ENCODE results near the gene VOPP1.

The VOPP1 gene

DNA sequence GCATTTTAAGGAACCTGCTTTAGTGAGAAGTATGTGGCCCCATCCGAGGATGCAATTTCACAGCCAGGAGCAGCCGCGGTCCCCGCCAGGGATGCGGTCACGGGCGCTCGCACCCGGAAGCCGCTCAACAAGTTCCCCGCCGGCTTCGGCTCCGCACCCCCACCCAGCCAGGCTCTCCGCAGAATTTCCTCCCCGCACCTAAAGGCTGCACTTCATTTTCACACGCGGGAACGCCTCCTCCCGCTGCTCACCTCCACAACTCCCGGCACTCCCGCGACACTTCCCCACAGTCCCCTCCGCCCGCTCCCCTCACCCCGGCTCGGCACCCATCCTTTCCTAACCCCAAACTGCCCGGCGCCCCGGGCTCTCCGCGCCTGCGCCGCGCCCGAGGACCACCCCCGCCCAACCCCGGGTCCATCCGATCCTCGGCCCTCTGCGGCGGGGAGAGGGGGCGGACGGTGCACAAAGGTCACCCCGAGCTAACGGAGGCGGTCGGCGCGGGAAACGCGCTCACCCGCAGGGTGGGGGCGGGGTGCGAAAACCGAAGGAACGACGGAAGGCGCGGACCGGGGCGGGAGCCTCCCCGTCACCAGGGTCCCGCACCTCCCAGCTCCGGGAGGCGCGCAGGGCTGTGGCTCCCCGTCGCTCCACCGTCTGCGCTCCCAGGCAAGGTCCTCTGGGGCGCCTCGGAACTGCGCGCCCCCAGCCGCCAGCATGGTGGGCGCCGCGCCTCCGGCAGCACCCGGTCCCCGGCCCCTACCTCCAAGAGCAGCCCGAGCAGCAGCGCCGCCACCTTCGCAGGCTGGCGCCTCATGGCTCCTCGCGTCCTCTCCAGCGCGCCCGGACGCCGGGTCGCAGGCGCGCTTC is 558 bp downstream of the VOPP1 start:
- peak overlapping the region in 1 of 2 experiments; percentile 12 for H3K27ac ChIP-seq (ENCODE audit: insufficient read depth in 1 of 2, low read depth in 1 of 2, low read length in 2 of 2, poor library complexity in 1 of 2, severe bottlenecking in 2 of 2)
- no peaks in the 10 kb centered on the region for H3K36me3 ChIP-seq (ENCODE audit: control insufficient read depth in 4 of 4, insufficient read depth in 4 of 4, low read length in 3 of 4)
- H3K27me3 ChIP-seq (replicated peaks in 2 of 5; ENCODE audit: control insufficient read depth in 4 of 5, insufficient read depth in 5 of 5, low read length in 4 of 5) = no peaks in the 10 kb centered on the region
- ChIA-PET CTCF (interaction anchor here (0.9 to 3.9 kb wide), 4 partner anchors 21 to 71 kb away, joined by 3 to 18 read pairs (median 4); no protein-coding TSS in a partner anchor), POLR2A (interaction anchor here (1.0 to 1.8 kb wide), 2 partner anchors 19 to 38 kb away, joined by 3 to 8 read pairs; no protein-coding TSS in a partner anchor)
- H3K4me3 ChIP-seq (ENCODE audit: control insufficient read depth in 1 of 7, extremely low read depth in 1 of 7, insufficient read depth in 4 of 7, low read depth in 2 of 7, low read length in 6 of 7) = peak overlapping the region; percentile 65 to 84 (median 79)
- peaks cover 19 to 46% (median 43%) of the 10 kb centered on the region in 4 experiments for H3K4me1 ChIP-seq (ENCODE audit: control extremely low read depth in 1 of 4, control insufficient read depth in 4 of 4, insufficient read depth in 4 of 4, low read length in 3 of 4)
- H3K9me3 ChIP-seq (ENCODE audit: control extremely low read depth in 1 of 5, control insufficient read depth in 4 of 5, insufficient read depth in 2 of 5, low read depth in 1 of 5, low read length in 4 of 5) = no peaks in the 10 kb centered on the region
- peak; percentile 58 to 82 (median 79) for DNase-seq
- WGBS (ENCODE audit: insufficient coverage) = 0% methylated on average over 67 of the region's 97 CpGs

DNA sequence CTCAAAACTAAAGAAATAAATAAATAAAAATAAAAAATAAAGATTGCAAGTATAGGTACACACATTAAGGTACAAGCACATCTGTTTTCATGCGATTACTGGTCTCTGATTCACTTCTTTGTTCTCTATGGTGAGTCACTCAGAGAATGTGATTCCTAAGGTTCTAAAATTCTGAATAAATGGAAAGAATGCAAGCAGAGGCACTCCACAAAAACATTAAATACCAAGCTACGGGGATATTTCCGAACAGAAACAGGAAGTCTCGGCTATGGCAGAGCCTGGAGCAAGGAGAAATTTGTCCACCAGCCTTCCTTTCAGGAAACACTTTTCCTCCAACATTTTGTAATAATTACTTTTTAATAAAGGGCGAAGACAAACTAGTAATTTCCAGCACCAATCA is 1.4 kb downstream of the VOPP1 start:
- 39% methylated on average over 4 of the region's 5 CpGs for WGBS (ENCODE audit: insufficient coverage)
- CTCF ChIA-PET = interaction anchor here (1.2 kb wide), 1 partner anchor 37 kb away, joined by 3 read pairs; no protein-coding TSS in a partner anchor
- peaks cover 19 to 46% (median 43%) of the 10 kb centered on the region in 4 experiments for H3K4me1 ChIP-seq (ENCODE audit: control extremely low read depth in 1 of 4, control insufficient read depth in 4 of 4, insufficient read depth in 4 of 4, low read length in 3 of 4)

DNA sequence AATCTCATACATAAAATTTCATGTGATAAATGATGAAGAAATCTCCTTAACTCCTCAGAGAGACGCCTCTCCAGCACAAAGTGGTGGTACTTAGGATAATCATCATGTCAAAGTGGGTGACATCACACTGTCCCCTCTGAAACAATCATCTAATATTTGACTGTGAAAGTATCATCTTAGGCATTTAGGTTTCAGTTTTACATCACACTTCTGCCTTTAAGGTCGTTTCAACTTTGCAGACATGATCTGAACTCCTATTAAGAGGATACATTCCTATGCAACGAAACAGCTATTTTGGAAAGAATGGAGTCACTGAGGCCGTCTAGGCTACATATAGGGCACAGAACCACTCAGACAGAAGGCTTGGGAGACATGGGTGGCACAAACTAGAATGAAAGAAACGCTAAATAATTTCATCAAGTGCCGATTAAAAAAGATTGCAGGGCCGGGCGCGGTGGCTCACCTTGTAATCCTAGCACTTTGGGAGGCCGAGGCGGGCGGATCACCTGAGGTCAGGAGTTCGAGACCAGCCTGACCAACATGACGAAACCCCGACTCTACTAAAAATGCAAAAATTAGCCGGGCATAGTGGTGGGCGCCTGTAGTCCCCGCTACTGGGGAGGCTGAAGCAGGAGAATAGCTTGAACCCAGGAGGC is 2.0 kb downstream of the VOPP1 start:
- POLR2A ChIA-PET = no interaction called here
- Histone ChIP-seq H3K9me3 (ENCODE audit: control extremely low read depth in 1 of 5, control insufficient read depth in 4 of 5, insufficient read depth in 2 of 5, low read depth in 1 of 5, low read length in 4 of 5) (no peaks in the 10 kb centered on the region), H3K36me3 (ENCODE audit: control insufficient read depth in 4 of 4, insufficient read depth in 4 of 4, low read length in 3 of 4) (peaks cover 0 to 2% (median 0%) of the 10 kb centered on the region in 4 experiments), H3K4me1 (ENCODE audit: control extremely low read depth in 1 of 4, control insufficient read depth in 4 of 4, insufficient read depth in 4 of 4, low read length in 3 of 4) (peaks cover 19 to 51% (median 45%) of the 10 kb centered on the region in 4 experiments), H3K27me3 (replicated peaks in 2 of 5; ENCODE audit: control insufficient read depth in 4 of 5, insufficient read depth in 5 of 5, low read length in 4 of 5) (no peaks in the 10 kb centered on the region), H3K27ac (ENCODE audit: insufficient read depth in 1 of 2, low read depth in 1 of 2, low read length in 2 of 2, poor library complexity in 1 of 2, severe bottlenecking in 2 of 2) (no peak overlapping the region), H3K4me3 (ENCODE audit: control insufficient read depth in 1 of 7, extremely low read depth in 1 of 7, insufficient read depth in 4 of 7, low read depth in 2 of 7, low read length in 6 of 7) (no peak overlapping the region)
- DNase-seq = no peak
- WGBS (ENCODE audit: insufficient coverage) = 97% methylated on average over 14 of the region's 18 CpGs
- CTCF ChIA-PET = interaction anchor here (1.2 kb wide), 1 partner anchor 36 kb away, joined by 3 read pairs; no protein-coding TSS in a partner anchor

More for the DNA sequence above, 1.4 kb downstream of the VOPP1 start:
- POLR2A ChIA-PET = no interaction called here
- no peaks in the 10 kb centered on the region for H3K27me3 ChIP-seq (replicated peaks in 2 of 5; ENCODE audit: control insufficient read depth in 4 of 5, insufficient read depth in 5 of 5, low read length in 4 of 5)
- no peaks in the 10 kb centered on the region for H3K9me3 ChIP-seq (ENCODE audit: control extremely low read depth in 1 of 5, control insufficient read depth in 4 of 5, insufficient read depth in 2 of 5, low read depth in 1 of 5, low read length in 4 of 5)
- DNase-seq = peak in 2 of 3 donors; percentile 27 to 51
- H3K4me3 ChIP-seq (ENCODE audit: control insufficient read depth in 1 of 7, extremely low read depth in 1 of 7, insufficient read depth in 4 of 7, low read depth in 2 of 7, low read length in 6 of 7) = peak overlapping the region in 6 of 7 experiments; percentile 65 to 84 (median 80)
- H3K27ac ChIP-seq (ENCODE audit: insufficient read depth in 1 of 2, low read depth in 1 of 2, low read length in 2 of 2, poor library complexity in 1 of 2, severe bottlenecking in 2 of 2) = no peak overlapping the region
- H3K36me3 ChIP-seq (ENCODE audit: control insufficient read depth in 4 of 4, insufficient read depth in 4 of 4, low read length in 3 of 4) = peaks cover 0 to 2% (median 0%) of the 10 kb centered on the region in 4 experiments

DNA sequence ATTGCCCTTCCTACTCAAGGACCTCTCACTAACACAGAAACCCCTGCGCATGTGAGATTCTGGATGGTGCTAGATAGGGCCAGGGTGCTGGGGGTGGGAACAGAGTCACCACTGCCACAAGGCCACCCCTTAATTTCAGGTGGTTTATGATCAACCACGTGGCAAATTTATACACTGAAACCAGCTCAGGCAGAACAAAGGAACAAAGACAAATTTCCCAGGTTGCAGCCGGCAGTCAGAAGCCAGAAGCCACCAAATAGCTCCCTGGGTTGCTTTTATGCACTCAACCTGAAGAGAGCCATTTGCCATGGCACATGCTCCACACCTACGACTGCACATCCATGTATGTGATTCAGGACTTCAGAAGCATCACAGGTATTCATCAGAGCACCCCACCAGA is 2.5 kb downstream of the VOPP1 start:
- peaks cover 0 to 2% (median 0%) of the 10 kb centered on the region in 4 experiments for H3K36me3 ChIP-seq (ENCODE audit: control insufficient read depth in 4 of 4, insufficient read depth in 4 of 4, low read length in 3 of 4)
- 77% methylated on average over 4 of the region's 4 CpGs for WGBS (ENCODE audit: insufficient coverage)
- POLR2A ChIA-PET = no interaction called here
- no peak for DNase-seq
- no peaks in the 10 kb centered on the region for H3K27me3 ChIP-seq (replicated peaks in 2 of 5; ENCODE audit: control insufficient read depth in 4 of 5, insufficient read depth in 5 of 5, low read length in 4 of 5)
- CTCF ChIA-PET = interaction anchor here (1.0 to 1.8 kb wide), 6 partner anchors 15 to 47 kb away, joined by 3 to 8 read pairs (median 4); no protein-coding TSS in a partner anchor
- H3K27ac ChIP-seq (ENCODE audit: insufficient read depth in 1 of 2, low read depth in 1 of 2, low read length in 2 of 2, poor library complexity in 1 of 2, severe bottlenecking in 2 of 2) = no peak overlapping the region
- H3K4me3 ChIP-seq (ENCODE audit: control insufficient read depth in 1 of 7, extremely low read depth in 1 of 7, insufficient read depth in 4 of 7, low read depth in 2 of 7, low read length in 6 of 7) = no peak overlapping the region
- H3K4me1 ChIP-seq (ENCODE audit: control extremely low read depth in 1 of 4, control insufficient read depth in 4 of 4, insufficient read depth in 4 of 4, low read length in 3 of 4) = peaks cover 19 to 51% (median 43%) of the 10 kb centered on the region in 4 experiments
- no peaks in the 10 kb centered on the region for H3K9me3 ChIP-seq (ENCODE audit: control extremely low read depth in 1 of 5, control insufficient read depth in 4 of 5, insufficient read depth in 2 of 5, low read depth in 1 of 5, low read length in 4 of 5)

DNA sequence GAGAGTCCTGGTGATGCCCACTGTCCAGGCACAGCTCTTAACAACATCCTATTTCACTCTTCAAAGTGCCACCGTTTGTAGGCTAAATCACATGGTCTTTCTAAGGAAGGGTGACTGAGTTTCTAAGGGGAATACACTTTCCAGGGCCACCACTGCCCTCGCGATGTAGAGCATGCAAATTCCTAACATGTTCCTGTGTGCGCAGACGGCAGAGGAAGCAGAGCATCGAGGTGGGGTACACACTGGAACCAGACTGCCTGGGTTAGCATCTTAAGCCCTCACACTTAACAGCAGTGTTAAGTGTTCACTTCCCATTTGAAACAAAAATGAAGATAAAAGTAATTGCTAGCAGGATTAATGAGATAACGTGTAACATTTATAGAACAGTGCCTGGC is 3.0 kb downstream of the VOPP1 start:
- Histone ChIP-seq H3K36me3 (ENCODE audit: control insufficient read depth in 4 of 4, insufficient read depth in 4 of 4, low read length in 3 of 4) (peaks cover 0 to 2% (median 0%) of the 10 kb centered on the region in 4 experiments), H3K27me3 (replicated peaks in 2 of 5; ENCODE audit: control insufficient read depth in 4 of 5, insufficient read depth in 5 of 5, low read length in 4 of 5) (no peaks in the 10 kb centered on the region), H3K9me3 (ENCODE audit: control extremely low read depth in 1 of 5, control insufficient read depth in 4 of 5, insufficient read depth in 2 of 5, low read depth in 1 of 5, low read length in 4 of 5) (no peaks in the 10 kb centered on the region), H3K27ac (ENCODE audit: insufficient read depth in 1 of 2, low read depth in 1 of 2, low read length in 2 of 2, poor library complexity in 1 of 2, severe bottlenecking in 2 of 2) (no peak overlapping the region), H3K4me1 (ENCODE audit: control extremely low read depth in 1 of 4, control insufficient read depth in 4 of 4, insufficient read depth in 4 of 4, low read length in 3 of 4) (peaks cover 18 to 47% (median 38%) of the 10 kb centered on the region in 4 experiments), H3K4me3 (ENCODE audit: control insufficient read depth in 1 of 7, extremely low read depth in 1 of 7, insufficient read depth in 4 of 7, low read depth in 2 of 7, low read length in 6 of 7) (no peak overlapping the region)
- 41% methylated on average over 6 of the region's 7 CpGs for WGBS (ENCODE audit: insufficient coverage)
- ChIA-PET CTCF (interaction anchor here (1.0 to 1.8 kb wide), 7 partner anchors 15 to 72 kb away, joined by 3 to 8 read pairs (median 4); no protein-coding TSS in a partner anchor), POLR2A (no interaction called here)
- DNase-seq = no peak

DNA sequence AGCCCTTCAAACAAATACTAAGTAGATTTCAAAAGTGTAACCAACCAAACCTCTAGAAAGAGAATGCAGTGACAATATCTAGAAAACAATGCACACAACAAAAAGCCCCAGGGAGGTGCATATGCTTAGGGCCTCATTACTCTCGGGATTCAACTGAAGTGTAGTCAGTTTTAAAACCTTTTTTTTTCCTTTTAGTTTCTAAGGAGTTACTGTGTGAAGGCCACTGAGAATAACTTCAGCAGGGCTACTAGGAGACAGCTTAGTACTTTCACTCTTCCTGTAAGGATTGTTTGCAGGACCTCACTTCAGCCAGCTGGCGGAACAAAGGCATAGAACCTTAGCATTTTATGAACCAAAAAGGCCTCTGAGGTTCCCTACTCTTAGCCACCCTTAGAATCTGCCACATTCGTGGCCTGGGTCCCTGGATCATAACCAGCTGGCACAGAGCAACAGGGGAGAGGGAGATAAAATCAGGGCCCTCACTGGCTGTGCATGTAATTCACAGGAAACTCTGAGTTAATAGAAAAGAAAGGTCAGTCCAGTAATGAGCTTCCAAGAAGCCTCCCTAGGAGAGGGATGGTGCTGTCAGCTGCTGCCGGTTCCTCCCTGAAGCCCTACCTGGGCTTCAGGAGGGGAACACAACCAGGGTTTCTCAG is 3.6 kb downstream of the VOPP1 start:
- WGBS (ENCODE audit: insufficient coverage) = 86% methylated on average over 3 of the region's 4 CpGs
- peaks cover 0 to 2% (median 0%) of the 10 kb centered on the region in 4 experiments for H3K36me3 ChIP-seq (ENCODE audit: control insufficient read depth in 4 of 4, insufficient read depth in 4 of 4, low read length in 3 of 4)
- no peak overlapping the region for H3K4me3 ChIP-seq (ENCODE audit: control insufficient read depth in 1 of 7, extremely low read depth in 1 of 7, insufficient read depth in 4 of 7, low read depth in 2 of 7, low read length in 6 of 7)
- ChIA-PET CTCF (interaction anchor here (0.7 to 1.8 kb wide), 9 partner anchors 14 to 73 kb away, joined by 3 to 8 read pairs (median 4); no protein-coding TSS in a partner anchor), POLR2A (interaction anchor here (0.6 kb wide), 1 partner anchor 20 kb away, joined by 3 read pairs; no protein-coding TSS in a partner anchor)
- no peak for DNase-seq
- H3K27ac ChIP-seq (ENCODE audit: insufficient read depth in 1 of 2, low read depth in 1 of 2, low read length in 2 of 2, poor library complexity in 1 of 2, severe bottlenecking in 2 of 2) = no peak overlapping the region
- H3K4me1 ChIP-seq (ENCODE audit: control extremely low read depth in 1 of 4, control insufficient read depth in 4 of 4, insufficient read depth in 4 of 4, low read length in 3 of 4) = peaks cover 12 to 42% (median 33%) of the 10 kb centered on the region in 4 experiments
- no peaks in the 10 kb centered on the region for H3K27me3 ChIP-seq (replicated peaks in 2 of 5; ENCODE audit: control insufficient read depth in 4 of 5, insufficient read depth in 5 of 5, low read length in 4 of 5)
- H3K9me3 ChIP-seq (ENCODE audit: control extremely low read depth in 1 of 5, control insufficient read depth in 4 of 5, insufficient read depth in 2 of 5, low read depth in 1 of 5, low read length in 4 of 5) = no peaks in the 10 kb centered on the region

Data from common myeloid progenitor, CD34-positive (primary cell).